A673 (cell line): ENCODE data around the gene NHERF1.

Experiments used
- EZH2 ChIP-seq: fragments of 200-600 bp; sonication (generic); IDR thresholded peaks from 2 replicates; pipeline ENCODE4 v1.6.1; 2017; ENCODE audit warnings: borderline replicate concordance, low read depth, mild to moderate bottlenecking, mixed read lengths, antibody characterized with exemption, low read length; ENCODE audit not compliant: poor library complexity, severe bottlenecking
- TF ChIP-seq, protein P1 (sequence below): fragments of 300-800, 200-600 bp; sonication (generic); conservative IDR thresholded peaks from 2 replicates; pipeline ENCODE4 v1.5.1; 2017; ENCODE audit warnings: low read depth, mild to moderate bottlenecking, antibody characterized with exemption, low read length, moderate library complexity, mixed read lengths

DNA sequence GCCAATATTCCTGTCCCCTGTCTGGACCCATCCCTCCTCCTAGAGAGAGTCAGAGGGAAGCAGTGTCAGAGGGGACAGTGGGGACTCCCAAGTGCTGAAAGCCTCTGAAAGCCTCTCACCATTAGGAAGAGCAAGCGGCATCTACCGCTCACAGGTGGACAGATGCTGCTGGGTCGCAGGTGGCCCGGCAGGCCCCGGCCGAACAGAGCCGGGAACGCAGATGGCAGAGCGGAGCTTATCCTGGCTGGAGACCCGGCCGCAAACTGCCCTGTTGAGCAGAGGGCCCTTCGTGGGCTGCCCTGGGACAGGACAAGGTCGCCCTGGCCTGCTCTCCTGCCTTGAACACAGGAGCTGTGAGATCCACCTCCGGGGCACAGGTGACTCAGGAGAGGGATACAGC, 50.7 kb downstream of the NHERF1 start:
- no peak for TF ChIP-seq EZH2
- TF ChIP-seq, protein P1, sequence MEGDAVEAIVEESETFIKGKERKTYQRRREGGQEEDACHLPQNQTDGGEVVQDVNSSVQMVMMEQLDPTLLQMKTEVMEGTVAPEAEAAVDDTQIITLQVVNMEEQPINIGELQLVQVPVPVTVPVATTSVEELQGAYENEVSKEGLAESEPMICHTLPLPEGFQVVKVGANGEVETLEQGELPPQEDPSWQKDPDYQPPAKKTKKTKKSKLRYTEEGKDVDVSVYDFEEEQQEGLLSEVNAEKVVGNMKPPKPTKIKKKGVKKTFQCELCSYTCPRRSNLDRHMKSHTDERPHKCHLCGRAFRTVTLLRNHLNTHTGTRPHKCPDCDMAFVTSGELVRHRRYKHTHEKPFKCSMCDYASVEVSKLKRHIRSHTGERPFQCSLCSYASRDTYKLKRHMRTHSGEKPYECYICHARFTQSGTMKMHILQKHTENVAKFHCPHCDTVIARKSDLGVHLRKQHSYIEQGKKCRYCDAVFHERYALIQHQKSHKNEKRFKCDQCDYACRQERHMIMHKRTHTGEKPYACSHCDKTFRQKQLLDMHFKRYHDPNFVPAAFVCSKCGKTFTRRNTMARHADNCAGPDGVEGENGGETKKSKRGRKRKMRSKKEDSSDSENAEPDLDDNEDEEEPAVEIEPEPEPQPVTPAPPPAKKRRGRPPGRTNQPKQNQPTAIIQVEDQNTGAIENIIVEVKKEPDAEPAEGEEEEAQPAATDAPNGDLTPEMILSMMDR: no peak
